Measurements from ENCODE around the gene RPLP2. TPM values are rescaled to one million over a fixed set of nuclear protein-coding genes. Genes with fewer than 3 reads are reported as not detected.

Gene RPLP2
- total RNA-seq (2022; extraction: Qiagen RNA extraction; ENCODE audit: low read depth) = 1,534 to 2,430 TPM (median 2,343 TPM) in 5 replicates

DNA sequence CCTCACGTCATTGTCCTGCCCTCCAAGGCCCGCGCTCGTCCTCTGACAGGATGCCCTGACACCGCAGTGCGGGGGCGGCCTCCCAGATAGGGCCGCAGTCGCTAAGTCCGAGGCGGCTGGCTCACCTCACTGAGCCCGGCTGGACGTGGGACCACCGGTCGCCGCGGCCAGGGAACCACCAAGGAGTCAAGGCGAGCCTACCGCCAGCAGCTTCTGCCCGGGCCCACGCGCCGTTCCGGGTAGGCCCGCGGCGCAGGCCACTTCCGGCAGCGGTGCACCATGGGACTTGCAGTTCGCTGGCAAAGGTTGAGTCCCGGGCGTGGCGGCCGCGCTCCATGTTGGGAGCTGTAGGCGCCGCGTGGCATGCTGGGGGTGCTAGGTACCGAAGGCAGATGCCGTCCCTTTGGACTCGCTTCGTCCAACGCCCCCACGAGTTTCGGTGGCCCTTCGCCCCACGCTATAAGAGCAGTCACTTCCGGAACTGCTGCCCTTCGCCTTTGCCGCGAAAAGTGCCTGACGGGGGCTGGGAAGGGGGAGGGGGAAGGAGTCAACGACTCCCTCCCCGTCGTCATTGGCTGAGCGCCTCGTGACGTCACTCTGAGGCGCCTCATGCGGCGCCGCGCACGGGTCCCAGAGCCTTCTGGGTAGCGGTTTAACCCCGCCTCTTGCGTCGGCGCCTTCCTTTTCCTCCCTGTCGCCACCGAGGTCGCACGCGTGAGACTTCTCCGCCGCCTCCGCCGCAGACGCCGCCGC lies at the start of gene RPLP2:
RPLP2 (plus strand) TSS at position 681 of the 753 bp plus-strand sequence. CDS start 268 bp downstream, outside the sequence.

DNA sequence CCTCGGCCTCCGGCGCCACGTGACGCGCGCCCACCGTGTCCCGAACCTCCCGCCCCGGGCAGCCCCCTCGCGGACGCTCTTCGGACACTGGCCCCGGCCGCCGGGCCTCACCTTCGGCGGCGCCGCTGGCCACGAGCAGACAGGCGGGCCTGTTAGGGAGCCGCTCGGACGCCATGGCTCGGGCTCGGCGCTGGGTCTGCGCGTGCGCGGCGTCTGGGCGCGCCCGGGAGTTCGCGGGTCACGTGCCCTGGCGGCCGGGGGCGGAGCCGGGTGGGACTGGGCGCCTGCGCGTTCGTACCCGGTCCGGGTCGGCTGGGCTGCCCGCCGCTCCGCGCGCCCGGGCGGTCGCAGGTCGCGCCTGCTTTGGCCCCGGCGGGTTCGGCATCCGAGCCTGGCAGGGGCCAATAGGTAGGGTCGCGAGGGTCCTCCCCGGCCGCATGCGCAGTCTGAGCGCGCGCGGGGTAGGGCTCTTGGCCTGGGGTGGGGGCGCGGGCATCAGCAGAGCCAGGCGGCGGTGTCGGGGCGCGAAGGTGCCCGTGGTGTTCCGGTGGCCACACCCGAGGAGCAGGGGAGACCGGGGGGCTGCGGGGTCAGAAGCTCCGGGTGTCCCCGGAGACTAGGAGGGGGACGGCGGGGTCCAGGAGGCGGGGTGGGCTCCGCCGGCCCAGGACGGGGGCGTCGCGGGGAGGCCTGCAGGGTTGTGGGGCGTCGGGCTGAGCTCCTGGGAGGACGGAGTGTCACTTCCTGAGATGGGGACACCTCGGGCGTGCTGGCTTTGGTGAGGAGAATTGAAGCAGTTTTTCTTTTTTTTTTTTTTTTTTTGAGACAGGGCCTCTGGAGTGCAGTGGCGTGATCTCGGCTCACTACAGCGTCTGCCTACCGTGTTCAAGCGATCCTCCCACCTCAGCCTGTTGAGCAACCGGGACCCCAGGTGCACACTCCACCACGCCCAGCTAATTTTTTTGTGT lies 32.2 kb upstream of the RPLP2 start, which contains the start of gene GATD1:
GATD1 (minus strand) TSS at position 200 of the 968 bp plus-strand sequence; CDS start at position 175, 25 bp downstream.

DNA sequence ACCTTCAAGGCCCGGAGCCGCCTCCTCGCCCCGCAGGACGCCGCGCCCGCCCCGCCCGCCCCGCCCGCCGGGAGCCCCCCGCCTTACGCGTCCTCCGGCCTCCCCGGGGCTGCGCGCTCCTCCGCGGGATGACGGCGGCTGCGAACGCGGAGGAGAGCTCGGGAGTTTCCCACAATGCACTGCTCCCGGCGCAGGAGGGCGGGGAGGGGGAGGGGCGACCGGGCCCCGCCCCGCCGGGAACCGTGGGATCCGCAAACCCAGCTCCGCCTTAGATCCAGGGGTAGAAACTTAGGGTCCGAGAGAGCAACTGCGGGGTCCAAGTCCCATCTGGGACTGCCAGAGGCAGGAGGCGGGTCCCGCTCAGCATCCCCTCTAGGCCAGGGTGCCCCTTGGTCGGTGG lies 19.8 kb upstream of the RPLP2 start, which contains the start of gene CEND1:
CEND1 (minus strand) TSS at position 148 of the 400 bp plus-strand sequence. CDS start 1,514 bp downstream, outside the sequence.

DNA sequence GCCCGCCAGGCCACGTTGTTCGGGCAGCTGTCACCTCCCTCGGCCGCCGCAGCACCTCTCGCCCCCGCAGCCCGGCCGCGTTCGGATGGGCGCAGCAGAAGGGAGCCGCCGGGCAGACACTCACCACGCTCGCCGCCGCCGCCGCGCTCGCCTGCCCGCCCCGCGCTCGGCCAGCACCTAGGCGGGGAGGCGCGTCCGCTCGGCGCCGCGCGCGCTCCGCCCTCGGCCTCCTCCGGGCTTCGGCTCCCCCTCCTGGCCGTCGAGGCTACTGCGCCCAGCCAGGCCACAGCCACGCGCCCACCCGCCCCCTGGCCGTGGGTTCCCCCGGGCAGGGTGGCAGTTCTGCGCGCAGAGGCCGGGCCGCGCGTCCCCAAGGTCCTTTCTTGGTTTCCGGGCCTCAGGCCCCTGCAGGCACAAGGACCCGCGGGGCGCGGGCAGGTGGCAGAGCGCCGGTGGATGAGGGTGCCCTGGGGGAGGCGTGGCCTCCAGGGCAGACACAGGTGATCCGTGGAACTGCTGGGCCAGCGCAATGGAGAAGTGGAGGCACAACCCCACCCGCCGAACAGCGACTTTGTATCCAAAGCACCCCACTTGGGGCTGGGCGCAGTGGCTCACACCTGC lies 11.6 kb upstream of the RPLP2 start, which contains the start of gene SLC25A22:
SLC25A22 (minus strand) TSS at position 189 of the 621 bp plus-strand sequence. CDS start 3,275 bp downstream, outside the sequence.

DNA sequence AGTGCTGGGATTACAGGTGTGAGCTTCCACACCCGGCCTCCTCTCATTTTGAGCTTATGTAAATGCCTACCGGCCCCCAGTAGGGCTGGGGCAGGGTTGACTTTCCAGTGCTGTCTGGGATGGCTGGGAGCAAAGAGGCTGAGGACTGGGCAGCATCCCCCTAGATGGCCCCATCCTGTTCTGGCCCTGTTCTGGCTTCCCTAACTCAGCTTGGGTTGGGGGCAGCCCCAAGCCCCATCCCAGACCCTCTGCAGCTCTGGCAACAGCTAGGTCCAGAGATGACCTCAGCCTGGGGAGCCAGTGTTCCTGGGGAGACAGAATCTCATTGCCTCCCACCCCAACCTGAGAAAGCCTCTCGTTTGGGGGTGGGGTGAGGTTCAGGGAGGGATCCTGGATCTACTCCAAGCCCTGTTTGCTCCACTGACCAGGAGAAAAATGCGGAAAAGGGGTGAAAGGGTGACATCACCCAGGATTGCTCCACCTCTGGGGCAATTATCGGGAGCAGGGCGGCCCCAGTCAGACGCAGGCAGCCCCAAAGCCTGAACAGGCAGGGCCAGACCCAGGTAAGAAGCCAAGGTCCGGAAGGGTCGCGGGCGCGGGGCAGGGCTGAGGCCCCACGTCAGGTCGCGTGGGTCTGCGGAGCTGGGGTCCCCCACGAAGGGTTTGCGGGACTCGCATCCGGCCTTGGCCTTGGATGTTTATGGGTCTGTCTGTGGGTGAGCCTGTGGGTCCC lies 8.8 kb downstream of the RPLP2 start, which contains the start of gene PNPLA2:
PNPLA2 (plus strand) TSS at position 519 of the 733 bp plus-strand sequence. CDS start 805 bp downstream, outside the sequence.

DNA sequence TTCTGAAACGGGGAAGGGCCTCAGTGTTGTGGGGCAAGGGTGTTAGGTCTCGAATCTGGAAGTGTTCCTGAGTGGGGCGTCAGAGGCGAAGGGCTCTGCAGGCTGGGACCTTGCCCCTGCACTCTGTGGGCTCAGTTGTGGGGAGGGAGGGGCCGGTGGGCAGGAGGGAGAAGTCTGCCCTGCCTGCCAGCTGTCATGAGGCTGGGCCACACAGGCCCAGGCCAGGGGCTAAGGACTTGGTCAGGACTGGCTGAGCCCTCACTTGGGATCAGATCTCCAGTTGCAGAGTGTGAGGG lies 18.1 kb downstream of the RPLP2 start, which contains the start of gene CRACR2B:
CRACR2B (plus strand) TSS at position 23 of the 296 bp plus-strand sequence. CDS start 689 bp downstream, outside the sequence.

DNA sequence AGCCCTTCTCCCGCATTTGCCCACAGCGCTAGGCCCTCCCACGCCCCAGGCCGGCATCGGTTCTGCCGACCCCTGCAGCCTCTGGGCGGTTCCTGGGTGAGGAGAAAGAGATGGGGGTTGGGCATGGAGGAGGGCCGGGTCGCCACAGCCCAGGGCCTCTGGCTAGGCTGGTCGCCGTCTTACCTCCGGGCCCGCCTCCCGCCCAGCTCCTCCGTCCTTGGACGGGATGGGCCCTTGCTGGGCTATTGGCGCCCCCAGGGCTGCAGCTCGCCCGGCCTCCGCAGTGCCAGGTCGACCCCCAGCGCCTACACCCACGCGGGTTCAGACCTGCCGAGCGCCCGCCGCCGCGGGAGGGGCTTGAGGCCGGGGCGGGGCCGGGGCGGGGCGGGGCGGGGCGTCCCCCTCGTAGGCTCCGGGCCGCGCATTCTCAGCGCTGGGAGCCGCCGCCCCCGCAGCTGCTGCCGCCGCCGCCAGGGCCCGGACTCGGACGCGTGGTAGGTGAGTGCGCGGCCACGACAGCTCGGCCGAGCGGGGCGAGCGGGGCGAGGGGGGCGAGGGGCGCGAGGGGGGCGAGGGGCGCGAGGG lies 22.9 kb downstream of the RPLP2 start, which contains the start of gene CD151:
CD151 (plus strand) TSS at position 424 of the 585 bp plus-strand sequence. CDS start 3,118 bp downstream, outside the sequence.

DNA sequence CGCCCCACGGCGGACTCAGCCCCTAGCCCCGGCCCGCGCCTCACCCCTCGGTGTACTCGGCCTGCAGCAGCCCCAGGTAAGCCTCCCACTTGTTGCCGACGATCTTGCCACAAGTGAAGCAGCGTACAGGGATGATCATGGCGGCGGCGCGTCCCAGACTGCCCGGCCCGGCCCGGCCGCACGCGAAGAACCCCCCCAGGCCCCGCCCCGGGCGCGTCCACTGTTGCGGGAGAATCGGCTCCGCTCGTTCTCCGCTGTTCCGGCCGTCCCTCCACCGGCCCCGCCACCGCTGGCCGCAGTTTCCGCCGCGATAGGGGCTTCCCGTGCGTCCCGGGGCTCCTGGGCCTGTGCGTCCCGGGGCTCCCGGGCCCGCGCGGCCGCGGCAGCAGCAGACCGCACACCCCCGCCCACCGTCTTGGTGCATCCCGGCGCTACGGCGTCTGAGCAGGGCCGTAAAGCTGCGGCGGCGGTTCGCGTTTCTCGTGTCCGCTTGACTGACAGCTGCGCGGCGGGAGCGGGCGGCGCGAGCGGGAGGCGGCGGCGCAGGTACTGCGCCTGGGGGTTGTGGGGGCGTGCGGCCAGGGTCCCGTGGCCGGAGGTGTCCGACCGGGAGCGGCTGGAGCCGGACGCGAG lies 32.7 kb downstream of the RPLP2 start, which contains the start of the genes POLR2L and TSPAN4:
POLR2L (minus strand) TSS at position 160 of the 633 bp plus-strand sequence; CDS start at position 139, 21 bp downstream.
TSPAN4 (plus strand) TSS at position 483 of the 633 bp plus-strand sequence. CDS start 7,453 bp downstream, outside the sequence.

Other genes starting within 250 kb of the RPLP2 start
- 2.0 to 3.5 TPM (median 2.3 TPM) in 5 replicates for gene LMNTD2, start 249.2 kb upstream of the RPLP2 start, total RNA-seq (2022; extraction: Qiagen RNA extraction; ENCODE audit: low read depth)
- 30.8 to 37.0 TPM (median 33.0 TPM) in 5 replicates for gene RASSF7, start 249.0 kb upstream of the RPLP2 start, total RNA-seq (2022; extraction: Qiagen RNA extraction; ENCODE audit: low read depth)
- 28.0 to 34.8 TPM (median 34.2 TPM) in 5 replicates for gene PHRF1, start 233.5 kb upstream of the RPLP2 start, total RNA-seq (2022; extraction: Qiagen RNA extraction; ENCODE audit: low read depth)
- gene IRF7, start 194.0 kb upstream of the RPLP2 start, total RNA-seq (2022; extraction: Qiagen RNA extraction; ENCODE audit: low read depth) = 4.7 to 6.9 TPM (median 6.3 TPM) in 5 replicates
- gene CDHR5, start 185.0 kb upstream of the RPLP2 start, total RNA-seq (2022; extraction: Qiagen RNA extraction; ENCODE audit: low read depth) = 0.03 to 0.19 TPM (median 0.03 TPM) in 3 of 5 replicates, not detected in the others
- not detected in 5 replicates for gene SCT, start 182.8 kb upstream of the RPLP2 start, total RNA-seq (2022; extraction: Qiagen RNA extraction; ENCODE audit: low read depth)
- 0.13 to 0.41 TPM (median 0.28 TPM) in 4 of 5 replicates, not detected in the other for gene DRD4, start 172.7 kb upstream of the RPLP2 start, total RNA-seq (2022; extraction: Qiagen RNA extraction; ENCODE audit: low read depth)
- gene DEAF1, start 114.7 kb upstream of the RPLP2 start, total RNA-seq (2022; extraction: Qiagen RNA extraction; ENCODE audit: low read depth) = 25.7 to 36.7 TPM (median 34.9 TPM) in 5 replicates
- 8.9 to 11.1 TPM (median 10.7 TPM) in 5 replicates for gene TMEM80, start 114.2 kb upstream of the RPLP2 start, total RNA-seq (2022; extraction: Qiagen RNA extraction; ENCODE audit: low read depth)
- gene EPS8L2, start 103.7 kb upstream of the RPLP2 start, total RNA-seq (2022; extraction: Qiagen RNA extraction; ENCODE audit: low read depth) = 78.2 to 132 TPM (median 114 TPM) in 5 replicates
- 415 to 447 TPM (median 432 TPM) in 5 replicates for gene TALDO1, start 62.5 kb upstream of the RPLP2 start, total RNA-seq (2022; extraction: Qiagen RNA extraction; ENCODE audit: low read depth)
- 38.5 to 51.7 TPM (median 45.2 TPM) in 5 replicates for gene GATD1, start 32.5 kb upstream of the RPLP2 start, total RNA-seq (2022; extraction: Qiagen RNA extraction; ENCODE audit: low read depth)
- gene CEND1, start 19.9 kb upstream of the RPLP2 start, total RNA-seq (2022; extraction: Qiagen RNA extraction; ENCODE audit: low read depth) = 1.6 to 1.8 TPM (median 1.7 TPM) in 5 replicates
- gene SLC25A22, start 11.7 kb upstream of the RPLP2 start, total RNA-seq (2022; extraction: Qiagen RNA extraction; ENCODE audit: low read depth) = 23.3 to 38.0 TPM (median 36.9 TPM) in 5 replicates
- 8.7 to 15.1 TPM (median 14.5 TPM) in 5 replicates for gene PIDD1, start 4.7 kb upstream of the RPLP2 start, total RNA-seq (2022; extraction: Qiagen RNA extraction; ENCODE audit: low read depth)
- 33.3 to 63.5 TPM (median 54.2 TPM) in 5 replicates for gene PNPLA2, start 8.9 kb downstream of the RPLP2 start, total RNA-seq (2022; extraction: Qiagen RNA extraction; ENCODE audit: low read depth)
- gene CRACR2B, start 18.0 kb downstream of the RPLP2 start, total RNA-seq (2022; extraction: Qiagen RNA extraction; ENCODE audit: low read depth) = 2.1 to 4.9 TPM (median 3.6 TPM) in 5 replicates
- gene CD151, start 23.0 kb downstream of the RPLP2 start, total RNA-seq (2022; extraction: Qiagen RNA extraction; ENCODE audit: low read depth) = 725 to 823 TPM (median 751 TPM) in 5 replicates
- gene POLR2L, start 32.6 kb downstream of the RPLP2 start, total RNA-seq (2022; extraction: Qiagen RNA extraction; ENCODE audit: low read depth) = 565 to 731 TPM (median 616 TPM) in 5 replicates
- 117 to 183 TPM (median 173 TPM) in 5 replicates for gene TSPAN4, start 32.9 kb downstream of the RPLP2 start, total RNA-seq (2022; extraction: Qiagen RNA extraction; ENCODE audit: low read depth)
- 70.7 to 81.3 TPM (median 76.3 TPM) in 5 replicates for gene CHID1, start 100.8 kb downstream of the RPLP2 start, total RNA-seq (2022; extraction: Qiagen RNA extraction; ENCODE audit: low read depth)
- gene AP2A2, start 115.9 kb downstream of the RPLP2 start, total RNA-seq (2022; extraction: Qiagen RNA extraction; ENCODE audit: low read depth) = 32.1 to 39.7 TPM (median 36.5 TPM) in 5 replicates
- under 0.01 to 0.01 TPM in 2 of 5 replicates, not detected in the others for gene MUC6, start 226.8 kb downstream of the RPLP2 start, total RNA-seq (2022; extraction: Qiagen RNA extraction; ENCODE audit: low read depth)

Measured in A549 treated with CpdA at 1 μM for 4 hours (cell line).